GM19455 (cell line): Measurements from ENCODE around the gene TDRD1.

ENCODE experiments used
- ATAC-seq: cut with Tn5 transposase; IDR thresholded peaks from one replicate; pipeline ENCODE4 v1.9.1; 2021; ENCODE audit not compliant: unreplicated experiment

TDRD1 gene

DNA sequence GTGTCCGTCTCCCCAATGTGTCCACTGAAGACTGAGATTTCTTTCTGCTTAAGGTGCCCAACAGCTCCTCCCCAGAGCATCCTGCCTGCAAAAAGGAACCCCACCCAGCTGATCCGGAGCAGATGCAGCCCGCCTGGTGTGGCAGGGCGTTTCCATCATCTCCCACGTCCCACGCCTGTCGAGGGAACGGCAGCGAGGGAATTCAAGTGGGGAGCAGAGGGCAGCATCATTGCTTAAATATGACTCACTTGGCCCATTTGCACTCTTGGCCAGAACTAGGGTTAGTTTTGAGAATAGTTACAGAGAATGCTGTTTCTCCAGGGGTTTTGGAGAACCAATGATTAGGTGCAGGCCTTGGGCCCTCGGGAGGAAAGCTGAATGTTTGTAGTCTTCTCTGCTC lies 80.7 kb downstream of the TDRD1 start:
- ATAC-seq, result no peak

DNA sequence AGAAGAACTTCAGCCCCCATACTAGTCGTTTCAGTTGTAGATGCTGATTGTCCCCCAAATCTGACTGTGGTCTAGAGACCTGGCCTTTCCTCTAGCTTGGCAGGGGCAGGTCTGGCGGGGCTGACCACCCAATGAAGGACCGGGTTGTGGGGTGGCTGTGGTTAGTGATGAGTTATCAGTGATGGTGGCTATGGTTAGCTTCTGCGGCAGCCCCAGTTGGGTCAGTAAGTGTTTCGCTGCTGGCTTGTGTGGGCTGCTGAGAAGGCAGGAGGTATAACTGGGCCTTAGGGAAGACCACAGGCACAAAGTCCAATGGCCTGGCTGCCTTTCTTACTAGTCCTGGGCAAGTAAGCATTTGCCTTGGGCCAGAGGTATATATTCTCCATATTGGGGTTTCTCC lies 81.2 kb downstream of the TDRD1 start:
- no peak for ATAC-seq

GRCh38 chr10:114261076-114261475 lies 81.9 kb downstream of the TDRD1 start:
- no peak for ATAC-seq

GRCh38 chr10:114262496-114262895 lies 83.3 kb downstream of the TDRD1 start:
- ATAC-seq, result no peak

DNA sequence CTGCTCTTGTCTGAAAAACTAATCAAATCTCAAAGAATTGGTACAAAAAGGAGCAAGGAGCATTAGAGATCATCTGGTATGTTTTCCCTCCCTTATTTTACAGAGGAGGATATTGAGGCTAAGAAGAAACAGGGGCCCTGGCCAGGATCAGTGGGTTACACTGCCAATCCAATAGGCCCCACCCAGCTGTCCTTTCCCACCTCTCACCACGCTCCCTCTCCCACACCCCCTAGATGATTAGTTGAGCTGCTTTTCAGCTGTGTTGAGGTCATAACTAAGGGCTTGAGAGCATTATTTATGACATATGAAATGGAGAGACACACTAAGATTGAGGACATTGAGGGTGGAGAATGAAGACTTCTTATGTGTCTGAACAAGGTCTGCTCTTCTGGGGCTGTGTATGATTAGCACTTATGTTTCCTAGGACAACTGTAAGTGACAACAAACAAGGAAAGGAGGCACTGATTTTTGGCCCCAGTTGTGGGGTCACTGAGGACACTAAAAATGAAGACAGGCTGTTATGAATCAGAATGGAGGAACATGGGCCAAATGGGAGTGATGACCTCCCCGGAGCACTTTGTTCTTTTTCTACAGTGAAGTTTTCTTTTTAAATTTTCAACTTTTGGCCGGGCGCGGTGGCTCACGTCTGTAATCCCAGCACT lies 86.4 kb downstream of the TDRD1 start:
- ATAC-seq, result no peak

DNA sequence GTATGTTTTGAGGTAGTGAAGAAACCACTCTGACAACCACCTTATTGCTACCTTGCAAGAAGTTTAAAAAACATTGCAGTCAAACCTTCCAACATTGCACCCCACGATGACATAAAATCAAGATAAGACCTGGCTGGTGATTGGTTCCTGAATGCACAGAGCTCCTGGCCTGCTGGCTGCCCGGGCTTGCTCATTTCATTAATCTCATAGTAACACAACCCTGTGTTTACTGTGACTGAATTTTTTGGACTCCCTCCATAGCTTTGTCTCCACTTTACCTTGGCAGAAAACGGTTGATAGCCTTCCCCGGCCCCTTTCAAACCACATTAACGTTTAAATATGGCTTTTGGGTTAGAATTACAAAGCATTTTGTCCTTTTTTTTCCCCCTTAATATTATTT lies 87.4 kb downstream of the TDRD1 start:
- ATAC-seq, result no peak

- no peak for ATAC-seq
Measured at GRCh38 chr10:114271075-114271778, 92.1 kb downstream of the TDRD1 start.

GRCh38 chr10:114271779-114272167 lies 92.6 kb downstream of the TDRD1 start:
- no peak for ATAC-seq

- no peak for ATAC-seq
Measured at GRCh38 chr10:114272696-114273095, 93.5 kb downstream of the TDRD1 start.

- ATAC-seq, result no peak
Measured at GRCh38 chr10:114273910-114274309, 94.8 kb downstream of the TDRD1 start.

GRCh38 chr10:114274616-114275453 lies 95.7 kb downstream of the TDRD1 start:
- no peak for ATAC-seq

- no peak for ATAC-seq
Measured at GRCh38 chr10:114276066-114276465, 96.9 kb downstream of the TDRD1 start.

DNA sequence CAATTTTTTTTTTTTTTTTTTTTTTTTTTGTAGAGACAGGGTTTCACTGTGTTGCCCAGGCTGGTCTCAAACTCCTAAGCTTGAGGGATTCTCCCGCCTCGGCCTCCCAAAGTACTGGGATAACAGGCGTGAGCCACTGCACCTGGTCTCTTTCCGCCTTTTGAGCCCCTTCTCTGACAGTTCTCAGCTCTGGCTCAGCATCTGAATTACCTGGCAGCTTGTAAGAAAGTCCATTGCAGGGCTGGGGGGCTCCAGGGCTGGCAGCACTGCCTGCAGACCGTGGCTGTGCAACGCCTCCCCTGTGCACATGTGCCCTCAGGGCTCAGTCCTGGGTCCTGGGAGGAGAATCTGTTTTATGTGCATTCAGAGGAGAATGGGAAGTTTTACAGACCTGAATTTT lies 97.5 kb downstream of the TDRD1 start:
- ATAC-seq, result no peak

DNA sequence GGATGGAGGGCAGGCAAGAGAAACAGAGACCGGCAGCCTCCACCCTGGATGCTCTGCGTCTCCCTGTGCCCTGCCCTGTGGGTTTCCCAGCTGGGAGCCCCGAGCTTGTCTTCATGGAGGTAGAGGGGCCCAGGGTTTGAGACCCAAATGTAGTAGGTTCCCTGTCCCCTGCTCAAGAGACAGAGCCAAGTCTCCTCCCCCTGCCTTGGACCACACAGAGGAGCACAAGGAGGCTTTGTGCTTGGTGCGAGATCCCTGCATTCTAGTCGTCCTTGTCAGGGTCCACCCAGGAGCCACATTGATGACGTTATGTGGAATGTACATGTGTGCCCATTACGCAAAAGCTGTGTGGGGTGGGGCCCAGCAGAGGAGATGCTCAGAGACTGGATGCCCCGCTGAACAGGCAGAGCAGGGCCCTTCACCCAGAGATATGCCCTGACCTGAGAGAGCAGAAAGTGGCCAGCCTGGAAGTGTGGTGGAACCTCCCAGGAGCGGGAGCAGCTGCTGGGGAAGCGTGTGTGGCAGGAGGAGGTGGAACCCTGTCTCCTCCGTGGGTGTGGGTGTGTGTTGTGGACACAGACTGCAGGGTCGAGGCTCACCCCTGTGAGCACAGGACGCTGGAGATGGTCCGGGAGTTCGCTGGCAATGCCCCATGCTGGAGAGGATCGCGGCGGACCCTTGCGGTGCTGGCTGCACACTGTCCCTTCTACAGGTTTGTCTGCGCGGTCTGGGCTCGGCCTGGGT lies 99.2 kb downstream of the TDRD1 start:
- no peak for ATAC-seq

DNA sequence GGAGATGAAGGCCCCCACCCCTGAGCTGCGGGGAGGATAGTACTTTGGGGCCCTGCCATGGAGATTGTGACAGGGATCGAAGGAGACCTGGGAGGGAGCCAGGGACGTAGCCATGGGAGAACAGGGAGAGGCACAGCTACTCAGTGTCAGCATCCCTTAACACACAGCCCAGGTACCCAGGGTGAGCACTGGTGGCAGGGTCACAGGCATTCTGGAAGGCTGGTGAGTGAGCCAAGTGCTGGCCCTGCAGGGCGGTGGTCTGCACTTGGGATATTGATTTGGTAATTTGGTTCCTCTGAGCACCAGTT lies 99.7 kb downstream of the TDRD1 start:
- ATAC-seq, result no peak

DNA sequence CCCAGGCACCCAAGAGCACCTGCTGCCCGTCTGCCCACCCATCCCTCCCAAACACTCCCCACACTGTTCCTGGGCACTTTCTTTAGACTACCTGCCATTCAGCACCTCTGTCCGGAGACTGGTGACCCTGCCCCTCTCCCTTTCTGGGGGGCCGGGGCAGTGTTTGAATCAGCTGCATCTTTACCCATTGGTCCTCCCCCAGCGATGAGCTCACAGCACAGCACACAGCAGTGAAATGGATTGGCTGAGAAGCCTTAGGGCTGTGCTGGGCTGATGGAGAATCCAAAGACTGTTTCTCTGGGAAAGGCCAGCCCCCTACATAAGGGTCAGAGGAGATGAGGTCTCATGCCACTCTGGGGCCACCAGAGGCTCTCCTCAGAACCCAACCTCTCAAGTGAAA lies 100.1 kb downstream of the TDRD1 start:
- ATAC-seq, result no peak

DNA sequence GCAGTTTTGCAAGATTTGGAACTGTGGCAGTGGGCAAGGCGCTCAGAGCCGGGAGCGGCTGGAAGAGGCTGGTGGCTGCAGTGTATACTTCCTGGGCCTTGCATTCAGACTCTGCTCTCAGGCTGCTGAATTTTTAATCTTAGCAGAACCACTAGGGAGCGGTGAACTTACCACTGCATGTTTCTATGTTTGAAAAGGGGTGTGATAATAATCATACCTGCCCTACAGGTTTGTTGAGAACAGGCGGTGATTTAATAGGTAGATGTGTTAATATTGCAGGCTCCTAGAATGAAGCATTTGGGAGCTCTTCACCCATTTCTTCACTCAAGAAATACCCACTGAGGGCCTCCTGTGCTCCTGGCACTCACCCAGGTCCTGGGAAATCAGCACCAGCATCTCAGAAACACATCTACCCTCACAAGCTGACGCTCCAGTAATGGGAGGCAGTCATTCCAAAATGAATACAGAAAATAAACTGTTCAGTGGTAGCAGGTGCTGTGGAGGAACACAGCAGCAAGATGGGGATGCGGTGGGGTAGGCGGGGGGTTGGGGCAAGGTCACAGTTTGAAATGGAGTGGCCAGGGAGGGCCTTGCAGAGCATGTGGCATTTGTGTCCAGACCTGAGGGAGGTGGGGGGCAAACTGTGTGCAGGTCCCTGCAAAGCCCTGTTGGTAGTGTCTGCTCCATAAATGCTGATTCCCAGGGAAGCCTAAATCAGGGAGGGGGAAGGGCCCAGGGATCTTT lies 100.9 kb downstream of the TDRD1 start:
- no peak for ATAC-seq

- no peak for ATAC-seq
Measured at GRCh38 chr10:114281006-114281405, 101.9 kb downstream of the TDRD1 start.

DNA sequence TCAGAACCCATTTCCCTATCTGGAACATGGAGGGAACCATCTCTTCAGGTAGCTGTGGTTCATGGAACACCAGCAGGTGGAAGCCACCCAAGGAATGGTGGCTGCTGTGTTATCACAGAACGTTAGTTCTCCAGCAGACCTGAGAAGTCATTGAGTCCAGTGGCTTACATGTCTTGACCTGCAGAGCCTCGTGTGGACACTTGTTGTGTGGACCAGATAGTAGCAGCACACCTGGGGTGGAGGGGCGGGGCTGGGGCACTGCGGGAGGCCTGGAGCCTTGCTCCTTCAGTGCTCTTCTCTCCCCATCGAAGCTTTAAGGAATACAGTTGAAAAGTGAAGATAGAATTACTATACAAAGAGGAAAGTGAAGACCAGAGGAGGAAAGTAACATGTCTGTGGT lies 102.3 kb downstream of the TDRD1 start:
- ATAC-seq, result no peak
